ENCODE results near the gene GPRC5B.

The GPRC5B gene

DNA sequence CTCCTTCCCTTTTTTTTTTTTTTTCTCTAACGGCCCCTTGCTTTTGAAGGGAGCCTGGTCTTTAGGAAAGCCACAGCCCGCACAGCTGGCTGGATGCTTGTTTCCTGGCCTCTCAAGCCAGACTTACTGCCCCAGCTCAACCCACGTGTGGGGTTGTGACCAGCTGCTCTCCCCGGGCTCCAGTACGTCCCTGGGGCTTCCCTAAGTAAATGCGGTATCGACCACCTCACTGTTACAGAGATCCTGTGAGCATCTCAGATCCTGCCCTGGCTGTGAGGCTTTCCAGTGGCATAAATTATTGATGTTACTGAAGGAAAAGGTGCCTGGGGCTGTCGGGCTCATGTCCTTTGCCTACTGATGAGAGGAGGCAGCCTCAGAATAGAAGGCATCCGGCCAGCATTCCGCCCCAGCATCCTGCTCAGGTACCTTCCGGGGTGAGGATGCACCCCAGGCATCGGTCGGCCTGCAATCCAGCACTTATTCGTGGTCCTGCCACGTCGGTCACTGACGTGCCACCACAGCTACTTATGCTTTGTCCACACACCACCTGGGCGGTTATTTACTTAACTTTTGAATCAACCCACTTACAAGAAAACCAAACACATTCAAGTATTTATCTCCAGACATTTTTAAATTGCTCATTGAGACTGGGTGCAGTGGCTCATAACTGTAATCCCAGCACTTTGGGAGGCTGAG is 9.6 kb downstream of the GPRC5B start:
- in situ Hi-C loops (cut with MboI; ENCODE audit: low sequenced_read_pairs) = no loop called here

DNA sequence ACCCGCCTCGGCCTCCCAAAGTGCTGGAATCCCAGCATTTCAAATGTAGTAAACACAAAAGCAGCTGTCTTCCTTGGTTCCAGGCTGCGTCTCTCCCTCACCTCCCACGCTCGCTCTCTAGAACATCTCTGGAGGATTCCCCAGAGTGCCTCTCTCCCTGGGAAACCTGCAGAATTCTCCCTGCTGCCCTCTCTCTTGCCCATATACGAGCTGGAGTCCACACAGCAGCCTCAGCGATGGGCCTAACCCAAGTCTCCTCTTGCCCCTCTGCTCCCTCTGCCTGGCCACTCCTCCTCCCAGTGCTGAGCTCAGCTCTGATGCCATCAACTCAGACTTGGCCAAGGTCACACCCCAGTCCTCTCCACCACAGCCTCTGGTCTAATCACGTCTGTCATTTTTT is 10.6 kb downstream of the GPRC5B start:
- in situ Hi-C loops (cut with MboI; ENCODE audit: low sequenced_read_pairs) = no loop called here

DNA sequence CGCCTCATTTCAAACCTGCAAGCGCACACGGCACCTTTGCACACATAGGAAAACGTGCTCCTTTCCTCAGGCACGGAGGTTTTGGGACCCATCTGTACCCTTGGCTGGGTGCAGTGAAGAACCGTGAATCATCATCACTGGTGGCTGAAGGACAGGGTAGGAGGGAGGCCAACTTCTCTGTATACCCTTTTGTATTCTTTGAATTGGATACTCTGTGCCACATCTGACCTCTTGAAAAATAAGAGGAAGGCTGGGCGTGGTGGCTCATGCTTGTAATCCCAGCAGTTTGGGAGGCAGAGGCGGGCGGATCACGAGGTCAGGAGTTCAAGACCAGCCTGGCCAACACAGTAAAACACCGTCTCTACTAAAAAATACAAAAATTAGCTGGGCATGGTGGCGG is 11.7 kb downstream of the GPRC5B start:
- in situ Hi-C loops (cut with MboI; ENCODE audit: low sequenced_read_pairs) = no loop called here

DNA sequence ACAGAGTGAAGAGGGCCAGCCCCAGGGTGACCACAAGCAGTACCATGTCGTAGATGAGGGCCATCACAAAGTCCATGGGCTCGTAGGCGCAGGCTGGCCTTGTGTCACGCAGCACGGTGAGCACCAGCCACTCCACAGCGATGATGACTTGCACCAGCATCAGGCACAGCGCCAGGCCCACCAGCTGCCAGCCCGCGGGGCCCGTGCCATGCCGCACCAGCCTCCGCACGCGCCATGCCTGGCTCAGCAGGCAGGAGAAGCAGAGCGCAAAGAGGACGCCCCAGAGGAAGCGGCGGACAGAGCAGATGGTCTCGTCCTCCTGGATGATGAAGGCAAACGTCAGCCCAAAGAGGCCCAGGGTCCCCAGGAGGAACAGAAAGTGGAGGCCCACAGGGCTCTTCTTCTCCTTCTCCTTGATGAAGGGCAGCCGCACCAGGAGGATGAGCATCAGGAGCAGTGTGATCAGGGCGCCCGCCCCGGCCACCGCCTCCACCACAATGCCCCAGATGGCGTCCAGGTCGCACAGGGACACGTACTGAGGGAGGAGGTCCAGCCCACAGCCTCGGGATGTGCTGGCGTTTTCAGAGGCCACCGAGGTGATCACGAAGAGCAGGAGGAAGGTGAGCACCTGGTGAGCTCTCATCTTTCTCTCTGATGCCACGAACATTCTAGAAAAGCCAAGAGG is 12.3 kb downstream of the GPRC5B start:
- in situ Hi-C loops (cut with MboI; ENCODE audit: low sequenced_read_pairs) = no loop called here

DNA sequence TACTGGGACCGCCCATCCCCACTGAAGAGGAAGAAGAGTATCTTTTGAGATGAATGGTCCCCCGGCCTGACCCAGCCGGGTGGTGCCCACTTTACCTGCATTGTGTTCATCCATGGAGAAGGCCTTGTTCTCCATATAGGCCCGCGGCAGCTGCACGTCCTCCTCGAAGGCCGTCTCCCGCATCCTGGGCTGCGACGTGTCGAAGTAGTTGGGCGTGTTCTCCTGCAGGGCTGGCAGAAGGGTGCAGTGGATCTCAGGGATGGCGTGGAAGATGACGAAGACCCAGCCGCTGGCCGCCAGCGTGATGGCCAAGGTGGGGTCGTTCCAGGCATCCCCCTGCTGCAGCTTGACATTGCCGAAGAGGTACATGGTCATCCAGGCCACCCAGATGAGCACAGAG is 12.9 kb downstream of the GPRC5B start:
- in situ Hi-C loops (cut with MboI; ENCODE audit: low sequenced_read_pairs) = no loop called here

DNA sequence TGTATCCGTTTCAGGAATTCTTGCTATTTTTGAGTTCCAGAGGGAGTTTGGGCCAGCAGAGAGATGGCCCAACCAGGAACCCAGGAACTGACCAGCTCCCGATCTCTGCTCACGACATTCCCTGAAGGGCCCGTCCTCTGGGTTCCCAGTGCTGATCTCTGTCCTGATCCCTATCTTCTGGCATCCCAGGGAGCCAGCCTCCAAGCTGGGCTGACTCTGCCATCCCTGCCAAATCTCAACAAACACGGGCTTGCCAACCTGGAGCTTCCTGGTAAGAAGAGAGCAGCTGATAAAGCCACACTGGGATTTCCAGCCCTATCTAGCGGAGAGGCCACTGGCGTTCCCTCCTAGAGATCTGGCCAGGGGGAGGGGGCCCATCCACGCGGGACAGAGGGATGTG is 16.2 kb downstream of the GPRC5B start:
- in situ Hi-C loops (cut with MboI; ENCODE audit: low sequenced_read_pairs) = no loop called here

DNA sequence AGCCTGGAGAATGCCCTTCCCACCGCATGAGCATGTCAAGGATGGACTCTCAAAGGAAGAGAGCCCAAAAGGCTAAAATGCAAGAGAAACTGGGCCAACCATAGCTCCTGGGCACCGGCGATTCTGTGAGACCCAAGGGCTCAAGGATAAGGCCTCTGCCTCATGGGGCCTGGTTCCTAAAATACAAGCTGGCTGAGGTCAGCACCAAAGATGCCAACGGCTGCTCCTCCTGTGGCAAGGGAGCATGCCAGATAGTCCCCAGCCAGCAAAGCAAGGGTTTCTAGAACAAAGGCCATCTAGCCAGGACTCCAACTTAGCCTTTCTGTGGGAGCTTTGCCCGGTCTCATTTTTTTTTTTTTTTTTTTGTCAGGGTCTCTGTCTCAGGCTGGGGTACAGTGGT is 20.1 kb downstream of the GPRC5B start:
- in situ Hi-C loops (cut with MboI; ENCODE audit: low sequenced_read_pairs) = no loop called here

DNA sequence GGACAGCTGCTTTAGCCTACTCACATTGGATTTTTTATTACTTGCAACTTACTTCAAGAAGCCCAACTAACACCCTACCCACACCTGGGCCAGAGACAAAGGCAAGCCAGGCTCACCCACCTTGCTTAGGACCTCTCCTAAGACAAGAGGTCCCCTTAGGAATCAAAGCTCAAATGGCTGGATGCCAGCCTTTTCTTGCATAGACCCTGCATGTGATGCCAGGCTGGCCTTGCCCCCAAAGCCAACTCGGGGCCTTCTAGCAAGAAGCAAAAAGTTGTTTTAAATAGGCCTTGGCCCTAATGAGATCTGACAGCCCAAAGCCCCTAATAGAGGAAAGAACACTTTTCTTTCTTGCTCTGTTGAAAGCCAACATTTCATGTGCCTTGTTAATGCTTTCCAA is 20.7 kb downstream of the GPRC5B start:
- in situ Hi-C loops (cut with MboI; ENCODE audit: low sequenced_read_pairs) = no loop called here

DNA sequence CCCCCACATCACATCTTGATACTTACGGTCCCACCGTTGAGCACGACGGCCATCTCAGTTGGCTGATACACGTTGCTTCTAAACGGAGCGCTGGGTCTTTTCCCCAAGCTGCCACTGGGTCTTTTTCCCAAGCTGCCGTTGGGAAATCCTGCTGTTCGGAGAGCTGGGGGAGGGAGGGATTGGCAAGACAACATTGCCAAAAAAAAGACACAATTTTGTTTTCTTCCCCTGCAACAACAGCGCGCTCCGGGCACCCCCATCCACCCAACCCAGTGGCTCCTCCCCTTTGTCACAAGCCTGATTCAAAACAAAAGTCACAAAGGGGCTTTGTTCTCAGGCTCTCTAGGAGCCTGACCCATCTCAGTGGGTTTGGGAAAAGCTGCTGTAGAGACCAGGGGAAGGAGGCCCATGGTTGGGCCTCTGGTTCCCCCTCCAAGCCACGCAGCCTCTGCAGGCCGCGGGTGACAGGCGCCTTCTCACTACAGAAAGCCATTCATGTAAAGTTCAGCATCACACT is 22.8 kb downstream of the GPRC5B start:
- in situ Hi-C loops (cut with MboI; ENCODE audit: low sequenced_read_pairs) = no loop called here

GRCh38 chr16:19861133-19861532 is 23.5 kb downstream of the GPRC5B start:
- in situ Hi-C loops (cut with MboI; ENCODE audit: low sequenced_read_pairs) = no loop called here

GRCh38 chr16:19860166-19861041 is 24.2 kb downstream of the GPRC5B start:
- in situ Hi-C loops (cut with MboI; ENCODE audit: low sequenced_read_pairs) = no loop called here

DNA sequence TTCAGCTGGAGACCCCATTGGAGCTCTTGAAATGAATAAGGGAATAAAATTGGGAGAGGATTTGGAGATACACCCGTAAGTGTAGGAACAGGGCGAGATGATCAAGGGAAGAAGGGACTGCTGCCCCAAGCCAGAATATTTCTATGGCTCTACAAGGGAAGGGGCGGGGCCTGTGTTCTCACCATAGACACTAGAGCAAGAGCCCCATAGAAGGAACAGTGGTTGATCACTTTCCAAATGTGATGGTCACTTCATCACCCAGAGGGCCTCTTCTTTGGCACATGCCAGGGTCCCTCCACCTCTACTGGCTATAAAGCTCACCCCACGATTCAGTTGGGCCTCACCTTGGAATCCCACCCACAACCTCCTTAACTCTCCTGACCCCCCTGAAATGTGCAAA is 25.0 kb downstream of the GPRC5B start:
- in situ Hi-C loops (cut with MboI; ENCODE audit: low sequenced_read_pairs) = no loop called here

- in situ Hi-C loops (cut with MboI; ENCODE audit: low sequenced_read_pairs) = no loop called here
Observed at GRCh38 chr16:19859166-19859565, 25.5 kb downstream of the GPRC5B start.

- in situ Hi-C loops (cut with MboI; ENCODE audit: low sequenced_read_pairs) = no loop called here
Observed at GRCh38 chr16:19858340-19859018, 26.2 kb downstream of the GPRC5B start.

DNA sequence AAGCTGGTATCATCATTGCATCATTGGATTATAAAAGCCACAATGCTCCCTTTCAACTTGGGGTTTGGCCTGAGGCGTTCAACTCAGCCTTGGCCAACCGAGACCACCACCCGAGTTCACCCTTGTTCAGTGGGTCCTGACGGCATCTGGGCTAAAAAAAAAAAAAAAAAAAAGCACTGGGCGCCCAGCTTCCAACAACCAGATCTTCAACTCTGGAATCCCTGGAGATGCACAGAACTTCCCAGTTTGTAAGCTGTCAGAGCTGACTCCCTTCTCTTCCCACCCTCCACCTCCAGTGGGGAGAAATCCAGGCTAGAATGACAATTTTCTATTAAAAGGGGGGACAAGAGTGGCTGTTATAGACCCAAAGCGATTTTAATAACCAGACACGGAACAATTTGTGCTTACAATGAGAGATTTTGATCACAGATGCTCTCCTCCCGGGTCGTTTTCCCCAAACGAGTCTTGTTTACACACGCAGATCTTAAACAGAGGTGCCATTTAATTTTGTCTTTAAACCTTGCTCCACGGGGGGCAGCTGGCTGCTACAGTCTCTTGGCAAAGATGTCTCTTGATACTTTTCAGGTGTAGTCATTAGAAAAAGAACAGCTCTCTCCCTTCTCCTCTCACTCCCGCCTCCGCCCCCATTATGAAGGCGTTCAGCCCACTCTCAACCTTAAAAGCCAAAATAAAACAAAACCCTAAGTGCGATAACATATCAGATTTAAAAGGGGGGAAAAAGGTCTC is 26.9 kb downstream of the GPRC5B start:
- in situ Hi-C loops (cut with MboI; ENCODE audit: low sequenced_read_pairs) = no loop called here

GRCh38 chr16:19856120-19856519 is 28.5 kb downstream of the GPRC5B start:
- in situ Hi-C loops (cut with MboI; ENCODE audit: low sequenced_read_pairs) = no loop called here

DNA sequence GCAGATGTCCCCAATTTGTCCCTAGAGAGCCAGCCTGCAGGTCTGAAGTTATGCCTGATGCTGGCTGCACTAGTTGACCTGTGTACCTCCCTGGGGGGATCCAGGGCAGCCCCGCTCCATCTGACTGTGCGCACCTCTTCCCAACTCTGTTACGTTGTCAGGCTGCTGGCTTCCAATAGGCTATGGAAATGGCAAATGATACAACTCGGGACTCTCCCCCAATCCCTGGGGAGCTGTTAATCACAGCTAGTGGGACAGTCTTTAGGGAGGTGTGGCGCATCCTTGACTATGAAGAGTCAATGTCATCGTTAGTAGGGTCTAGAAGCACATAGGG is 30.1 kb downstream of the GPRC5B start:
- in situ Hi-C loops (cut with MboI; ENCODE audit: low sequenced_read_pairs) = no loop called here

- in situ Hi-C loops (cut with MboI; ENCODE audit: low sequenced_read_pairs) = no loop called here
Observed at GRCh38 chr16:19853742-19854542, 30.7 kb downstream of the GPRC5B start.

DNA sequence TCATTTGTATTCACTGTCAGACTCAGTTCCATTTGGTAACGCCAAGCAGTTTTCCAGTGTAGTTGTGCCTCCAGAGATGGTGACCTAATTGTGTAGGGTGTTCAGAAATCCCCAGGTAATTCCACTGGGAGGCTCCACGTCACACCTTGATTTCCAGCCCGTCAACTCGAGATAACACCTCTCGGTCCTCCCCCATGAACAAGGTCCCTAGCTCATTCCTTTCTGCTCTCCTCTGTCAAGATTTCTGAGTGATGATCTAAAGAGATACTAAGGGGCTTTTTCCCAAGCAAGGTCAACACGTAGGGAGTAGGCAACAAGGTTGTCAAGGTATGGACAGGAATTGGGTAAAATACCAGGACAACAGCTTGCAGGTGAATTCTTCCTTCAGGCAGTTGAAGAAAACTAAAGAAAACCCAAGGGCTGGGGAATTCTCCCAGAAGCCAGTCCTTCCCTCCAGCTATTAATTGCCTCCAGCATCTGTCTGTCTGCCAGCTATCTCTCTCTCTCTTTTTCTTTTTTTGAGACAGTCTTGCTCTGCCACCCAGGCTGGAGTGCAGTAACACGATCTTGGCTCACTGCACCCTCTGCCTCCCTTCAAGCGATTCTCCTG is 31.4 kb downstream of the GPRC5B start:
- in situ Hi-C loops (cut with MboI; ENCODE audit: low sequenced_read_pairs) = no loop called here

Measured in HL-60/S4 treated with retinoic acid at 250 ng/mL for 4 days and 3 days (cell line).